Measurements from ENCODE around the gene BRSK2. TPM values are rescaled to one million over a fixed set of nuclear protein-coding genes. Genes with fewer than 3 reads are reported as not detected.

BRSK2 gene
- total and polyA plus RNA-seq, 2 experiments from 2014 or later = 0.11 TPM; not detected in 1

DNA sequence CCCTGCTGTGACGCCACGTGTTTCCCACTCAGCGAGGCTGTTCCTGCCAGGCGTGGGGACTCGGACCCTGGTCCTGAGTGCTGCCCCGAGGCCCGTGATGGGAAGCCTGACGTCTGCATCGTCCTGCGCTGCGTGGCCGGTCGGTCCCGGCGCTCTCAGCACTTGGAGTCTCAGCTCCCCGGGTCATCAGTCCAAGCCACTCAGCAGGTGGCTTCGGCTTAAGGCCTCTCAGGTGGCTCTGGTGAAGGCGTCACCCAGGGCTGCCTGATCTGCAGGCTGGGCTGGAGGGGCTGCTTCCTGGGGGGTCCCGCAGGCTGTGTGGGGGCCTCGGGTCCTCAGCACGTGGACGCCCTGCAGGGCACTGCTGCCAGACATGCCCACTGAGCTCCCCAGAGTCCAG is 35.3 kb downstream of the BRSK2 start:
- no peaks in the 10 kb centered on the region for H3K79me2 ChIP-seq (ENCODE audit: insufficient read depth)
- no peaks in the 10 kb centered on the region for H3K36me3 ChIP-seq (ENCODE audit: low read depth)
- no peaks in the 10 kb centered on the region for H3K4me1 ChIP-seq (ENCODE audit: insufficient read depth)
- DNase-seq = no peak
- no peak overlapping the region for H3K4me2 ChIP-seq (ENCODE audit: unreplicated experiment)
- no peaks in the 10 kb centered on the region for H3F3A ChIP-seq (ENCODE audit: insufficient read depth)
- H3K9me2 ChIP-seq (ENCODE audit: insufficient read depth) = no peaks in the 10 kb centered on the region
- no peaks in the 10 kb centered on the region for H4K20me1 ChIP-seq (ENCODE audit: insufficient read depth)
- no peak overlapping the region for H3K9ac ChIP-seq
- 68 to 73% methylated on average over 18 to 22 of the region's 22 CpGs for WGBS, 2 experiments (ENCODE audit: low coverage in 1 of 2, low lambda C conversion rate in 2 of 2, missing lambda C conversion rate in 2 of 2)
- H3K9me3 ChIP-seq (ENCODE audit: low read depth) = no peaks in the 10 kb centered on the region
- TF ChIP-seq EZH2phosphoT487 (IDR thresholded peaks at IDR 0.05; ENCODE audit: insufficient read depth, low read depth) (no peak), EZH2 (IDR thresholded peaks at IDR 0.05; ENCODE audit: insufficient read depth, poor library complexity, severe bottlenecking) (no peak)
- in situ Hi-C loops (cut with MboI) = no loop called here
- no peak overlapping the region for H3K4me3 ChIP-seq
- H2AFZ ChIP-seq = no peak overlapping the region
- no peak overlapping the region for H3K27ac ChIP-seq
- H3K27me3 ChIP-seq (replicated peaks; ENCODE audit: insufficient read depth) = no peaks in the 10 kb centered on the region

DNA sequence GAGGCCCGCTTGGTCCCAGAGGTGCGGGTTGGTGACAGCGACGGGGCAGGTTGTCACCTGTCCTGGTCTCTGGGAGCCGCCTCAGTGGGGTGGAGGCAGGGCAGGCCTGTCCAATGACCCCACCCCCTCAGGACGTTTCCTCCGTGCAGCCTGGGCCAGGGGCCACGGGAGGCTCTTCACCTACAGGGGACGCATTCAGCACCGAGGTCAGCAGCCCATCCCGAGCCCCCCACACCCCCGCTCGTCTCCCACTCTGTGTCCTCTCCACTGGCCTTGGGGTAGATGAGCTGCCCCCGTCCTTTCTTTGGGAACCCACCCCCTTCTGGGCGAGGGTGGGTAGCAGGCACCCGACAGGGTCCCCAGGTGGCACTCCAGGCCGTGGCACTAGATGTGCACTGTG is 35.7 kb downstream of the BRSK2 start:
- no peaks in the 10 kb centered on the region for H3K9me3 ChIP-seq (ENCODE audit: low read depth)
- H3K4me2 ChIP-seq (ENCODE audit: unreplicated experiment) = no peak overlapping the region

DNA sequence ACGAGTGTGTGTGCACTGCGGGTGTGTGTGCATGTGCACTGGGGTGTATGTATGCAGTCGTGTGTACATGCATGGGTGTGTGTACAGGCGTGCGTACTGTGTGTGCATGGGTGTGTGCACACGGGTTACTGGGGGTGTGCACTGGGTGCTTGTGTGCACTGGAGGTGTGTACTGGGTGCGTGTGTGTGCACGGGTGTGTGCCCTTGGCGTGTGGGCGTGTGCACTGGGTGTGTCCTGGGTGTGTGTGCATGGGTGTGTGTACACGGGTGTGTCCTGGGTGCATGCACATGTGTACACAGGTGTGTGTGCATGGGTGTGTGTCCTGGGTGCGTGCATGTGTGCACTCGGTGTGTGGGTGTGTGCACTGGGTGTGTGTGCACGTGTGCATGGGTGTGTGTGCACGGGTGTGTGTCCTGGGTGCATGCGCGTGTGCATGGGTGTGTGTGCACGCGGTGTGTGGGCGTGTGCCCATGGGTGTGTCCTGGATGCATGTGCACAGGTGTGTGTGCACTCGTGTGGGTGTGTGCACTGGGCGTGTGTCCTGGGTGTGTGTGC is 39.1 kb downstream of the BRSK2 start:
- 71 to 75% methylated on average over 17 to 22 of the region's 22 CpGs for WGBS, 2 experiments (ENCODE audit: low coverage in 1 of 2, low lambda C conversion rate in 2 of 2, missing lambda C conversion rate in 2 of 2)
- Histone ChIP-seq H3K9ac (no peak overlapping the region), H3K9me3 (ENCODE audit: low read depth) (no peaks in the 10 kb centered on the region), H2AFZ (no peak overlapping the region), H3K27ac (no peak overlapping the region), H4K20me1 (ENCODE audit: insufficient read depth) (no peaks in the 10 kb centered on the region), H3F3A (ENCODE audit: insufficient read depth) (no peaks in the 10 kb centered on the region), H3K79me2 (ENCODE audit: insufficient read depth) (no peaks in the 10 kb centered on the region), H3K36me3 (ENCODE audit: low read depth) (no peaks in the 10 kb centered on the region), H3K9me2 (ENCODE audit: insufficient read depth) (no peaks in the 10 kb centered on the region), H3K4me3 (no peak overlapping the region), H3K4me1 (ENCODE audit: insufficient read depth) (no peaks in the 10 kb centered on the region), H3K27me3 (replicated peaks; ENCODE audit: insufficient read depth) (no peaks in the 10 kb centered on the region), H3K4me2 (ENCODE audit: unreplicated experiment) (no peak overlapping the region)
- no peak for DNase-seq
- TF ChIP-seq EZH2 (IDR thresholded peaks at IDR 0.05; ENCODE audit: insufficient read depth, poor library complexity, severe bottlenecking) = no peak
- no peak for TF ChIP-seq EZH2phosphoT487 (IDR thresholded peaks at IDR 0.05; ENCODE audit: insufficient read depth, low read depth)
- in situ Hi-C loops (cut with MboI) = no loop called here

More for the DNA sequence above, 35.7 kb downstream of the BRSK2 start:
- TF ChIP-seq EZH2 (IDR thresholded peaks at IDR 0.05; ENCODE audit: insufficient read depth, poor library complexity, severe bottlenecking) (no peak), EZH2phosphoT487 (IDR thresholded peaks at IDR 0.05; ENCODE audit: insufficient read depth, low read depth) (no peak)
- no peaks in the 10 kb centered on the region for H3K9me2 ChIP-seq (ENCODE audit: insufficient read depth)
- in situ Hi-C loops (cut with MboI) = no loop called here
- no peak overlapping the region for H3K4me3 ChIP-seq
- no peaks in the 10 kb centered on the region for H4K20me1 ChIP-seq (ENCODE audit: insufficient read depth)
- WGBS, 2 experiments (ENCODE audit: low coverage in 1 of 2, low lambda C conversion rate in 2 of 2, missing lambda C conversion rate in 2 of 2) = 55 to 56% methylated on average over 16 to 17 of the region's 17 CpGs
- no peak overlapping the region for H3K27ac ChIP-seq
- H3K27me3 ChIP-seq (replicated peaks; ENCODE audit: insufficient read depth) = no peaks in the 10 kb centered on the region
- no peaks in the 10 kb centered on the region for H3K79me2 ChIP-seq (ENCODE audit: insufficient read depth)
- DNase-seq = no peak
- H3K4me1 ChIP-seq (ENCODE audit: insufficient read depth) = no peaks in the 10 kb centered on the region
- H3F3A ChIP-seq (ENCODE audit: insufficient read depth) = no peaks in the 10 kb centered on the region
- no peak overlapping the region for H3K9ac ChIP-seq
- H2AFZ ChIP-seq = no peak overlapping the region
- no peaks in the 10 kb centered on the region for H3K36me3 ChIP-seq (ENCODE audit: low read depth)

DNA sequence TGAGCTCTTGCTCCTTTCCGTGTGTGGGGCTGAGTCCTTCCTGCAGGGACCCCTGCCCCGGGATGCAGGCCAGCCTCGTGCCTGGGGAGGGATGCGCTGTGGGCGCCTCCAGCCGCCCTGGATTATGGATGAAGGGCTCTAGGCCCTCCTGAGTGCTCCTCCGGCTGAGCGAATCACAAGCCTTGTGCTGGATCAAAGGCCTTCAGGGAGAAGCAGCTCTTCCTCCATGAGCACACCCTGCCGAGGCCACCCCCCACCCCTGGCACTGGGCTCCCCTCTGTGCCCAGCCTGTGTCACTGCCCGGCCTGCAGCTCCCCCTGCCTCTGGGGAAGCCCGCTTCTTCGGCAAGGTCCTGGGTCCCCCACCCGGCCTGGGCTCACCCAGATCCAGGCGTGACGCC is 43.8 kb downstream of the BRSK2 start:
- no peak overlapping the region for H3K4me3 ChIP-seq
- in situ Hi-C loops (cut with MboI) = no loop called here
- TF ChIP-seq EZH2 (IDR thresholded peaks at IDR 0.05; ENCODE audit: insufficient read depth, poor library complexity, severe bottlenecking) (no peak), EZH2phosphoT487 (IDR thresholded peaks at IDR 0.05; ENCODE audit: insufficient read depth, low read depth) (no peak)
- no peaks in the 10 kb centered on the region for H4K20me1 ChIP-seq (ENCODE audit: insufficient read depth)
- H3K79me2 ChIP-seq (ENCODE audit: insufficient read depth) = no peaks in the 10 kb centered on the region
- no peaks in the 10 kb centered on the region for H3K9me3 ChIP-seq (ENCODE audit: low read depth)
- no peaks in the 10 kb centered on the region for H3K9me2 ChIP-seq (ENCODE audit: insufficient read depth)
- no peaks in the 10 kb centered on the region for H3F3A ChIP-seq (ENCODE audit: insufficient read depth)
- no peaks in the 10 kb centered on the region for H3K36me3 ChIP-seq (ENCODE audit: low read depth)
- no peak overlapping the region for H3K4me2 ChIP-seq (ENCODE audit: unreplicated experiment)
- no peak overlapping the region for H3K9ac ChIP-seq
- no peak overlapping the region for H3K27ac ChIP-seq
- no peaks in the 10 kb centered on the region for H3K4me1 ChIP-seq (ENCODE audit: insufficient read depth)
- H3K27me3 ChIP-seq (replicated peaks; ENCODE audit: insufficient read depth) = no peaks in the 10 kb centered on the region
- no peak overlapping the region for H2AFZ ChIP-seq
- 66 to 68% methylated on average over 15 of the region's 15 CpGs for WGBS, 2 experiments (ENCODE audit: low coverage in 1 of 2, low lambda C conversion rate in 2 of 2, missing lambda C conversion rate in 2 of 2)
- DNase-seq = no peak

Measured in GM23248 (cell line).